ENCODE data around the gene ARPP21. TPM values are rescaled to one million over a fixed set of nuclear protein-coding genes. Genes with fewer than 3 reads are reported as not detected.

The ARPP21 gene
- total RNA-seq, 1 donor from 2014 or later: not detected

GRCh38 chr3:35641920-35642527, 2.7 kb downstream of the ARPP21 start:
- DNase-seq (ENCODE audit: low read depth in 2 of 2): no peak

GRCh38 chr3:35643495-35643894, 4.2 kb downstream of the ARPP21 start:
- DNase-seq (ENCODE audit: low read depth in 2 of 2): no peak

- no peak for DNase-seq (ENCODE audit: low read depth in 2 of 2)
These were observed 5.1 kb downstream of the ARPP21 start for GRCh38 chr3:35644451-35644850.

GRCh38 chr3:35645189-35645588, 5.9 kb downstream of the ARPP21 start:
- no peak for DNase-seq (ENCODE audit: low read depth in 2 of 2)

- DNase-seq (ENCODE audit: low read depth in 2 of 2): no peak
These were observed 6.8 kb downstream of the ARPP21 start for GRCh38 chr3:35646081-35646480.

DNA sequence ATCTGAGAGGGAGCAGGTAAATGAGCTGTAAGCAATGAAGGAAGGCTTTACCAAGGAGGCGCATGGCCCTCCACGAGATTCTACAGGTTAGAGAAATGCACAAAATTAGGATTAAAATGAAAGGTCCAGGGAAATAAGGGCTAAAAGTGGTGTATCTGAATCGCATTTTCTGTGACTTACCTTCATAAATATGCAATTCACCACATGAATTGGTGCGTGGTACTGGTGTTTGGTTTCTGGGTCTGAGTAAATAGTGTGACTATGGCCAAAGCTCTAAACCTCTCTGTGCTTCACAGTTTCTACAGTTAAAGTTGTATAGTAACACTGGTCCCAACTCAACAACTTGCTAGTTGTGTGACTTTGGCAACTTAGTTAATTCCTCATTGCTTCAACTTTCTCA, 8.1 kb downstream of the ARPP21 start:
- no peak for DNase-seq (ENCODE audit: low read depth in 2 of 2)

GRCh38 chr3:35648347-35648746, 9.0 kb downstream of the ARPP21 start:
- DNase-seq (ENCODE audit: low read depth in 2 of 2): peak in 1 of 2 donors; percentile 27

- DNase-seq (ENCODE audit: low read depth in 2 of 2): no peak
These were observed 10.1 kb downstream of the ARPP21 start for GRCh38 chr3:35649405-35649804.

- DNase-seq (ENCODE audit: low read depth in 2 of 2): no peak
These were observed 12.1 kb downstream of the ARPP21 start for GRCh38 chr3:35651426-35651825.

DNA sequence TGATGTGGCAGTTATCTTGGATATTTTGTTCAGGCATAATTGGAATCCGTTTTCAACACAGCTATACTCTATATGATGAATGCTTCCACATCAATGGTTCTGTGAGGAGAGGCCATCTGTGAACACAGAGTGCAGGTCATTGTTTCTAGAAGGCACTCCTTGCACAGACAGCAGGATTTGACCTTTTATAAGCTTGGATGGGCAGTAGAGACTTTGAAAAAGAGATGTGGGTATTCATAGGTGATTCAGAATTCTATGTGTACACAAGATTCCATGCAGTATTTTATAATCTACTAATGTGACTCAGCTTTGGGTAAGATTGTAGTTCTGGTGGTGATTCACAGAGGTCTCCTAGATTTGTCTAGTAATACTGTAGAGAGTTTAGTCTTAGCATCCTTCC, 12.5 kb downstream of the ARPP21 start:
- no peak for DNase-seq (ENCODE audit: low read depth in 2 of 2)

DNA sequence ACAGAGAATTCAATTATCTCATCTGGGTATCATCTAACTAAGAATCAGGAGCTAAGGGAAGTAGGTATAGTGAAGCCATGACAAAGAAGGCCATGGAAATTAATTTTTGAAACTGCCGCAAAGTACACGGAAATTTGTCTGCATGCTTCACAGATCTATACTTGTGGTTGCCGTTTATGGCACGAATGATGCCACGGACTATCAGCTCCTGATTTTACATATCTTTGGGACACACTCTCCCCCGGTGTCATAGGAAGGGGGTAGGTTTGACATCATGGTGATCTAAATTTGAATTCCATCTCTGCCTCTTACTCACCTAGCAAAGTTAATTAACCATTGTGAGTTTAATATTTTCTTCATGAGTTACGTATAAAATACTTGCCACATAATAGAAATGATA, 14.0 kb downstream of the ARPP21 start:
- DNase-seq (ENCODE audit: low read depth in 2 of 2): no peak

- DNase-seq (ENCODE audit: low read depth in 2 of 2): no peak
These were observed 15.2 kb downstream of the ARPP21 start for GRCh38 chr3:35654476-35654875.

- no peak for DNase-seq (ENCODE audit: low read depth in 2 of 2)
These were observed 19.4 kb downstream of the ARPP21 start for GRCh38 chr3:35658686-35659085.

GRCh38 chr3:35659768-35660167, 20.4 kb downstream of the ARPP21 start:
- DNase-seq (ENCODE audit: low read depth in 2 of 2): peak; percentile 27 to 28

- DNase-seq (ENCODE audit: low read depth in 2 of 2): no peak
These were observed 24.1 kb downstream of the ARPP21 start for GRCh38 chr3:35663471-35663870.

DNA sequence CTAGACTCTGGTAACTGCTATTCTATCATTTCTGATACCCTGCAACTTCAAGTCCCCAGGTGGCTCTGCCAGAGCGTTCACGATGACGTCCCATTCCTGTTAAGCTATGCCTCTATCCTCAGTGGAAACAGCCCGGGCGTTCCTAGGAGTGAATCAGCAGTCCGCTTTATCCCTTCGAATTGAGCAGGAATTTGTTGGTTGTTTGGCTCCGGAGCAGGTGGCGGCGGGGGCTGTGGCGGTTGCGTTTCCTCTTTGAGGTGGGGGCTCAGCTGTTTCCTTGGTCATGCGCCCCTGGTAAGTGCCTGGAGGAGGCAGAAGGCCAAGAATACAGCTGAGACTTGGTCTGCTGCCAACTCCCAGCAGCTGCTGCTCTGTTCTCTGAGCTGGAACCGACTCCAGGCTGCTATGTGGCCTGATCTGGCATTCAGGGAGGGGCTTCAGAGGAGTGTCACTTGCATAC, 25.2 kb downstream of the ARPP21 start:
- peak; percentile 18 to 95 for DNase-seq (ENCODE audit: low read depth in 2 of 2)

DNA sequence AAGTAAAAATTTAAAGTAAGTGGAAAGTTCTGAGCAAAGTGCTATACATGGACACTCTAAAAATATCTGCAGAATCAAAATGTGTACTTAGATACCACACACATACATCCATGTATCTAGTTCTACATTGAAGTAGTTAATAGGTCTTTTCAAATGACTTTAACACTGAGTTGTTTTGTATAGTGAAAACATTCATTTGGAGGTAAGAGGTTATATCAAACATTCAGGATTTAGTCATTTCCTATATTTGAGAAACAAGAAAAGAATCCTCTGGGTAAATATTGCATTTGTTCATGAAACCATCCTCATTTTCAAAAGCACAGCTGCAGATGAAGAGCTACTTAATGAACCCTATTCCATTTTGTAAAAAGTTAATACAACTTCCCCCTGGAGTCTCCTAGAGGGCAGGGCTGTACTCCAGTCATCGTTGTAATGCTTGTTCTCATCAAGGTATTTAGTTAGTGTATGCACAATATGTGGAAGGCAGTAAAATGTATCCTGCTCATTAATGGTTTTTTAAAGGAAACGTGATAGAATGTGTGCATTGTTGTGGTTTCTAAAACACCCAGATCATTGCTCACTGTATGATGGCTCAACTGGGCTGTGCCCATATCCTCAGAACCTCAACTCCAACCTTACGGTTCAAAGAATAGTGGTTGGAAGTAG, 26.2 kb downstream of the ARPP21 start:
- peak; percentile 2 to 60 for DNase-seq (ENCODE audit: low read depth in 2 of 2)

GRCh38 chr3:35666888-35667287, 27.6 kb downstream of the ARPP21 start:
- peak in 1 of 2 donors; percentile 33 for DNase-seq (ENCODE audit: low read depth in 2 of 2)

GRCh38 chr3:35670408-35670965, 31.2 kb downstream of the ARPP21 start:
- DNase-seq (ENCODE audit: low read depth in 2 of 2): no peak

- DNase-seq (ENCODE audit: low read depth in 2 of 2): no peak
These were observed 32.2 kb downstream of the ARPP21 start for GRCh38 chr3:35671483-35671882.

DNA sequence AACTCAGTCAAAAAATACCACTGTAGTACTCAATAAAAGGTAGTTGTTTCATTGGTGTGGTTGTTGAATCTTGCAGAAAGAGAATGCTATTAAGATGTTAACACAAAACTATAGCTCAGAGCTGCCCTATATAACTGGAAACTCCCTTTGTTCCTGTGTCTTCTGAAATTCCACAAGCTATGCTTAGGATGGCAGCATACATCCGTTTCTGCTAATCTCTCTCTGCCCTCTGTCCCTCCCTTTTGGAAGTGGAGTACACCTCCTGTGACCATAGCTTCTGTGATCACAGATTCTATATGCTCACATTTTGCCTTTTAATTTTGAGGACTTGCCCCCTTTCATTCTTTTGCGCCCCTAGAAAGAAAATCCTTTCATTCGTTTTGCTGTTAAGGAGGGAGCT, 33.7 kb downstream of the ARPP21 start:
- no peak for DNase-seq (ENCODE audit: low read depth in 2 of 2)

DNA sequence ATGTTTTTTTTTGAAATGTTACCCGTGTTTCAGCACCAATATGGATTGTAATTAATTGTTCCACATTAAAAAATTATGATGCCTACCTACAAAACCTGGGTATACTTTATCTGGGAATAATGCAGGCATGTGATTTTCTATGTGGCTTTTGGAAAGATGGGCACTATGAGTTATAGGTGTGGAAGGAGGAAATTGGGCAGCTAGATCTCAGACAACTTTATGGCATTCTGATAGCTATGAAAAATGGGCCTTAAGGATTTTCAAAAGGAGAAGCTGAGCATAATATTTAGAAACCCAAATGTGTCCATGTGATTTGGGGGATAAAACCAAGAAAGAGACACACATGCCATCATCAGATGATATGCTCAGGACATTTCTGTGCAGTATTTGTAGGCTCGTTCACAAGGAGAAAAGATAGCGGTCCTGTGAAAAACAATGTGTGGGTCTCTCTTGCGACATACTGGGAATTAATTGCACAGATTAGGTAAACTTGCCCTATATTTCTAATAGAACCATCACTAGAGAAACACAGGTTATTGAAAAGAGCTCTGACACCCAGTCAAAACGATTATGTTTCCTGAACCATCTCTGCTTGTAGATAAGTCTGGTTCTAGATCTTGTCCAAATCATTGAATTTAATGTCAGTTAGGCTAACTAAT, 35.3 kb downstream of the ARPP21 start:
- no peak for DNase-seq (ENCODE audit: low read depth in 2 of 2)

- DNase-seq (ENCODE audit: low read depth in 2 of 2): no peak
These were observed 35.9 kb downstream of the ARPP21 start for GRCh38 chr3:35675206-35675605.

Measured in lung microvascular endothelial cell (primary cell).